Right lobe of liver (tissue), 6 donors: ENCODE data around the gene RPL32. TPM values are rescaled to one million over a fixed set of nuclear protein-coding genes. Genes with fewer than 3 reads are reported as not detected.
"Not testable (repeated sequence)": the region's sequence is repeated elsewhere in the genome, so short reads cannot be mapped to it uniquely, and the experiment has no call there.

ENCODE experiments used
- ATAC-seq, 4 donors: fragments of 200-7000 bp; cut with Tn5 transposase; one replicate each; pipeline ENCODE4 v1.9.1; 2020; ENCODE audit warnings: mild to moderate bottlenecking in 4 of 4, moderate library complexity in 4 of 4
- DNase-seq, 3 donors: peaks; one replicate each; pipeline ENCODE4 v3.0.0-alpha.2; 2020
- H3K27ac ChIP-seq, 3 donors: fragments of 200-600 bp; one replicate each; pipeline ENCODE4 v1.8.0; 2022
- H3K27me3 ChIP-seq, 2 donors: fragments of 200-600 bp; one replicate each; pipeline ENCODE4 v1.8.0; 2022
- H3K36me3 ChIP-seq, 4 donors: fragments of 200-600 bp; sonication (generic) in 1 of 4; one replicate each; pipeline versions ENCODE4 v1.5.1 to v1.8.0; 2017 to 2022; ENCODE audit warnings: control low read depth in 1 of 4
- H3K4me1 ChIP-seq, 4 donors: fragments of 200-600 bp; sonication (generic) in 1 of 4; one replicate each; pipeline versions ENCODE4 v1.5.1 to v1.8.0; 2017 to 2022; ENCODE audit warnings: control low read depth in 1 of 4
- H3K4me3 ChIP-seq, 3 donors: fragments of 200-600 bp; one replicate each; pipeline ENCODE4 v1.8.0; 2022
- H3K9me3 ChIP-seq, 4 donors: fragments of 200-600 bp; sonication (generic) in 1 of 4; one replicate each; pipeline versions ENCODE4 v1.5.1 to v1.8.0; 2017 to 2022; ENCODE audit warnings: control low read depth in 1 of 4
- POLR2A ChIP-seq: fragments of 450-650 bp; IDR thresholded peaks from one replicate; pipeline ENCODE4 v1.6.1; 2017; ENCODE audit warnings: antibody characterized with exemption, mild to moderate bottlenecking
- WGBS: methylation state at CpG from one replicate; pipeline ENCODE4 v1.1.6; 2018; ENCODE audit warnings: low coverage, low lambda C conversion rate; ENCODE audit not compliant: insufficient coverage; ENCODE audit errors: missing lambda C conversion rate; 5-methylcytosine and 5-hydroxymethylcytosine counted together
- intact Hi-C, 2 donors: fragments of 100-400 bp; cut with DNase I; formaldehyde crosslinking; loops; one replicate each; pipeline versions ENCODE4 v1.11.2 to v1.14.1; 2022
- small RNA-seq, 2 experiments: library from RNA; depleted of rRNA; stranded (forward); fragments of <200 nt; gene quantifications; one replicate each; pipeline ENCODE3, GENCODE V24; 2016
- total RNA-seq, 6 experiments: library from RNA; depleted of rRNA in 2 of 6; stranded (reverse); fragments of >200 nt in 2 of 6; fragmentation: NEBNext Ultra II Directional in 3 of 6; extraction: Animal tissue kit (Norgen Biotek cat#: 25700) in 3 of 6; gene quantifications; one replicate each; pipeline versions ENCODE4 v1.1.0 to v1.2.4, GENCODE V29; 2016 to 2023
- TF ChIP-seq, protein P1 (sequence below), 4 donors: fragments of 200-600 bp in 3 of 4; fragments of 450-650 bp in 1 of 4; IDR thresholded peaks; one replicate each; pipeline versions ENCODE4 v1.5.1 to v1.8.0; 2016 to 2022; ENCODE audit warnings: antibody characterized with exemption in 4 of 4, mild to moderate bottlenecking in 2 of 4
- donor health status: DM: no; HTN: yes; CAD: no.
- donor health status: DM: no; HTN: no; CAD: no.
- donor health status: DM: no; HTN: no; CAD: no.
- donor health status: DM: no; HTN: yes; CAD: no.
- donor health status: DM: no; HTN: yes; CAD: no.

RPL32 gene
- total RNA-seq, 6 experiments from 2014 or later, result 322 to 555 (median 472) TPM

GRCh38 chr3:12787346-12787745, 54.0 kb downstream of the RPL32 start:
- H3K36me3 ChIP-seq, H3K27ac ChIP-seq, H3K27me3 ChIP-seq, H3K4me1 ChIP-seq, intact Hi-C loops, H3K9me3 ChIP-seq, H3K4me3 ChIP-seq: not testable (repeated sequence)
- DNase-seq, result peak in 1 of 3 donors; percentile 78
- 11% methylated on average over 6 of the region's 9 CpGs for WGBS
- ATAC-seq, result peak in 3 of 4 donors; percentile 33 to 66 (median 56)
- TF ChIP-seq, protein P1, sequence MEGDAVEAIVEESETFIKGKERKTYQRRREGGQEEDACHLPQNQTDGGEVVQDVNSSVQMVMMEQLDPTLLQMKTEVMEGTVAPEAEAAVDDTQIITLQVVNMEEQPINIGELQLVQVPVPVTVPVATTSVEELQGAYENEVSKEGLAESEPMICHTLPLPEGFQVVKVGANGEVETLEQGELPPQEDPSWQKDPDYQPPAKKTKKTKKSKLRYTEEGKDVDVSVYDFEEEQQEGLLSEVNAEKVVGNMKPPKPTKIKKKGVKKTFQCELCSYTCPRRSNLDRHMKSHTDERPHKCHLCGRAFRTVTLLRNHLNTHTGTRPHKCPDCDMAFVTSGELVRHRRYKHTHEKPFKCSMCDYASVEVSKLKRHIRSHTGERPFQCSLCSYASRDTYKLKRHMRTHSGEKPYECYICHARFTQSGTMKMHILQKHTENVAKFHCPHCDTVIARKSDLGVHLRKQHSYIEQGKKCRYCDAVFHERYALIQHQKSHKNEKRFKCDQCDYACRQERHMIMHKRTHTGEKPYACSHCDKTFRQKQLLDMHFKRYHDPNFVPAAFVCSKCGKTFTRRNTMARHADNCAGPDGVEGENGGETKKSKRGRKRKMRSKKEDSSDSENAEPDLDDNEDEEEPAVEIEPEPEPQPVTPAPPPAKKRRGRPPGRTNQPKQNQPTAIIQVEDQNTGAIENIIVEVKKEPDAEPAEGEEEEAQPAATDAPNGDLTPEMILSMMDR (IDR thresholded peaks at IDR 0.05), result peak in 2 of 4 donors; percentile 42 to 53

GRCh38 chr3:12785096-12785495, 56.3 kb downstream of the RPL32 start:
- no peaks in the 10 kb centered on the region for H3K9me3 ChIP-seq
- no peak overlapping the region for H3K4me3 ChIP-seq
- TF ChIP-seq, protein P1 (IDR thresholded peaks at IDR 0.05), result no peak
- TF ChIP-seq POLR2A, result no peak
- WGBS, result 57% methylated on average over 4 of the region's 4 CpGs
- H3K4me1 ChIP-seq, result no peaks in the 10 kb centered on the region
- ATAC-seq (no peak), DNase-seq (no peak)
- intact Hi-C loops, result no loop called here
- H3K27me3 ChIP-seq, result no peaks in the 10 kb centered on the region
- H3K36me3 ChIP-seq, result no peaks in the 10 kb centered on the region
- no peak overlapping the region for H3K27ac ChIP-seq

Small RNA genes lying within 50 kb of the gene (small RNA-seq; reads per million reads assigned to genes)
- gene AC034198.1, result 0 reads per million in 2 experiments

Other genes starting within 250 kb of the RPL32 start
- gene RAF1, start 177.4 kb downstream of the RPL32 start, total RNA-seq, result 10 to 100 TPM; 55.7 to 72.8 (median 60.4) TPM
- gene TMEM40, start 82.3 kb downstream of the RPL32 start, total RNA-seq, result 1 to 10 TPM in 1 of 6 experiments, under 1 TPM in 2, not detected in 3; 0.35 to 1.1 (median 0.51) TPM
- gene CAND2, start 44.9 kb downstream of the RPL32 start, total RNA-seq, result 1 to 10 TPM in 2 of 6 experiments, under 1 TPM in 4; 0.61 to 4.4 (median 0.77) TPM
- gene IQSEC1, start 231.9 kb upstream of the RPL32 start, total RNA-seq, result 10 to 100 TPM; 32.1 to 61.3 (median 48.9) TPM